Globus pallidus (tissue), 1 donor: ENCODE results near the gene TSPAN7.
A peak's percentile ranks its signal among the peaks of the same experiment; 100 is the strongest.

ENCODE experiments used
- DNase-seq: peaks from one replicate; pipeline ENCODE4 v3.0.0-alpha.2; 2015; ENCODE audit warnings: low spot score

Gene TSPAN7

DNA sequence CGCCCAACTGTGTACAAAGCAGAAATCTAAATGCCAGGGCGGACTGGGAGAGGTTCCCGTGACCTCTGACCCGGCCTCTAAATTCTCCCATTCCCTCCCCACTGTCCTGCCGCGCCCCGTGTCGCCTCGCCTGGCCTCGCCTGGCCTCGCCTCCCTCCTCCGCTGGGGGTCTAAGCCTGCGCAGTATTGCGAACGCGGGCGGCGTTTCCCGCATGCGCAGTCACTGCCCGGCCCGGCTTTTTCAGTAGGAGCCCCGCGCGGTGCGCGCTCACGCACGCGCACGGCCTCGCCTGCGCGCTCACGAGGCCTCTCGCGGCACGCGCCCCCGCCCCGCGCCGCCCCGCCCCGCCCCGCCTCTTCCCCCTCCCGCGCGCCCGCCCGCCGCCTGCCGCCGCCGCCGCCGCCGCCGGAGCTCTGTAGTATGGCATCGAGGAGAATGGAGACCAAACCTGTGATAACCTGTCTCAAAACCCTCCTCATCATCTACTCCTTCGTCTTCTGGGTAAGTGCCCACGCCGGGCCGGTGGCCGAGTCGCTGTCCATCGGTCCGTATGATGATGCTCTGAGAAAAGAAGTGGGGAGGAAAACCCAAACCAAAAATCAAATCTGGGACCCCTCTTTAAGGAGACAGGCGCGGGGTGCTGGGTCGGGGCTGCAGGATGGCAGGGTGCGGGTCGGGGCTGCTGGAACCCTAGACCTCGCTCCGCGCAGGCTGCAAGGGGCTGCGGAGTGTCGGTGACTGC, at the start of gene TSPAN7:
TSS of gene TSPAN7 (plus strand) at position 417 of the 743 bp plus-strand sequence. CDS start at position 422, 5 bp downstream.
- DNase-seq, result peak; percentile 69

- DNase-seq, result no peak
Measured at GRCh38 chrX:38513112-38513742, 48.1 kb upstream of the TSPAN7 start.

GRCh38 chrX:38514016-38514854, 47.1 kb upstream of the TSPAN7 start:
- DNase-seq, result no peak

DNA sequence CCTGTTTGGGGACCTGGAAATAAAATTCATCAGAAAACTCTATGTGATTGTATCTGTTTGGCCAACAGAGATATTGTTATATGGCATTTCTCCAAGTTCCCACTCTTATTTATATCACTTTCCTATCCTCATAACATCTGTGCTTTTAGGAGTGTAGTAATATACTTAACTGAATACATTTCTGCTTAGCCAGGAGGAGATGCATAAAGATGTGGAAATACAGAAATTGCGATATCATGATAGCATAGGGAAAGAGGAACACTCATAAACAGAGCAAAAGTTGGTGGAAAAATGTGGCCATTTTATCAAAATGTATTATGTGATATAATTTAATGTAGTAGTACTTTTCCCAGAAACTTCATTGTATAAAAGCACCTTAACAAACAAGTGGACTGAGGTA, 46.1 kb upstream of the TSPAN7 start:
- DNase-seq, result no peak

DNA sequence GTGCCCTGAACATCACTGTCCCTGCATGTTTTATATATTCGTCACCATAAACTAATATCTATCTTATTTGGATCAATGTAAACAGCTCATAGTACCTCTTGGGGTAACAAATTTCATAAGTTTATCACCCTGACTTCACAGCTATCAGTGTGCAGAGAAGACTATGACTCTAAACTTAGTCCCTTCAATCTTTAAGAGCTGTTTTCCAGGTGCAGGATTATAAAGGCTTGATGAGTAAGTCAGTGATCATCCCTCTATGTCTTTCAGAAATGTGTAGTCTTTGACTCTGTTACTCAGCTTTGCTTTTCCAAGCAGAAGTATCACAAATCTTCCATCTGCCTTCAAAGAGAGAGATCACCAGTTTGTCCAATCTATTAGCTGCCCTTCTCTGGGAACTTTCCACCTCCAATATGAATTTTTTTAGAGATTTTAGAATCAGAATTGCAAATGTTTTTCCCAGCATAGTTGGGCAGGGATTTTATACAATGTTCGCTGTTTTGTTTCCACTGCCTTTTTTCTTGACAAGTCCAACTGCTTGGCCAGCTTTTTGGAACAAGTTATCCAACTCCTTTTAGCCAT, 45.1 kb upstream of the TSPAN7 start:
- no peak for DNase-seq

DNA sequence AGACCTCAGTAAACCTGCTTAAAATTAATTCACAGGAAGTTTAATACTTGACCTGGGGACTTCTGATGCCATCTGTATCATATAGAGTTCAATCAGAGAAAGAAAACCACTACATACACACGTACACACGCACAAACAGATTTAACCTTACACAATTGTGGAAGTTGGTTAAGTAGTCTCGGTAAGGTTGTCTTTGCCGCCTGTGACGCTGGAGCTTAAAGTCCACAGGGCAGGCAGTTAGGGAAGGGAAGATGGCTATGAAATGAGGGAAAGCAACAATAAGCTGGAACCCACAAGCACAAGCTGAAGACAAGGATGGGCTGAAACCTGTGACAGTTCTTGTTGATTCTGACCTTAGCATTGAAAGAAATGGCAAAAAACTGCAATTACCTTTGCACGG, 41.7 kb upstream of the TSPAN7 start:
- DNase-seq, result no peak

- no peak for DNase-seq
Measured at GRCh38 chrX:38538134-38538533, 23.2 kb upstream of the TSPAN7 start.

DNA sequence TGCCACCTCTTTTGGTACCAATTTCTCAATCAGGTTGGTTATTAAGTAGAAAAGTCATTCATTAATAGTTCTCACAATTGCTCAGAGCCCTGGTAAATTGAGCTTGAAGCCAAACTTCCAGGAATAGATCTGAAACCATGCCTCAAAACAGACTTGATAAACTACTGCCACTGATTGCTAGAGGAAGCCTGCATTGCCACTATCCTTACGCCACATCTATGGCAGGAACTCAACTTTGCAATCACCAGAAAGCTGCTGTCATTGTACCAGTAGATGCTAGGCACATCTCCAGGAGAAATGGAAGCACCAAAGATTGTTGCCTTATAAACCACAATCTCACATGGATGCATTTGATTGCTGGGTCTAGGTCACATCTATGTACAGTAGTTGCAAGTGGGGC, 21.6 kb upstream of the TSPAN7 start:
- DNase-seq, result no peak

DNA sequence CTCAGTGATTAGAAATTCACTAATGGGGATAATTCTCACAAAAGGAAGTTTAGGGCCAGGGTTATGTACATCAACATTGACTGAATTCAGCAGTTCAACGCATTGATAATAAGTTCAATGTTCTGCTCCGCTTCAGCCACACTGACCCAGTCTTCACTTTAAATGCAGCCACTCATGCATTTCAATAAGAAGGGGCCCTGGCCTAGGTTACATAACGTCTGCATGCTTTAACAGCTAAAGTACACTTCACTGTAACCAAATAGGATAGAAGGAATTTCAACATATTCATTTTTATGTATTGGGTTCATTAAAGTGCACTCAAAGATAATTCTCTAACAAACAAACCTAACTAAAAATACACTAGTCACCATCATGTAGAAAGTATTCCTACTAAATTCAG, 12.8 kb upstream of the TSPAN7 start:
- no peak for DNase-seq

DNA sequence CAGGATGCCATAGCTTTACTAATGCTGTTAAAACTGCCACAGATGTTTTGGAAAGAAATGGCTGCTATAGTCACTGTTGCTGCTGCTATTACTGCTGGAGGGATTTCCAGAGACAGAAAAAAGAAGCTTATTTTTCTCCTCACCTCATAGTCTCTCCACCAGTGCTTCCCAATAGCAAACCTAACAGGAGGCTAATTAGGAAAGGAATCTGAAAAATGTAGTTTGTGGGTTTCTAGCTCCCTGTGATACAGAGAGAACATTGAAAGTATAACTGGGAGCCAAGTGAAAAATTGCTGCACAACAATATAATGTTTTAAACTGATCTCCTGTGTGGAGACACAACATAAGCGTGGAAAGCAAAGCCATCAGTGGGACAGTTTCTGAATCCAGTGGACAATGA, 8.6 kb upstream of the TSPAN7 start:
- DNase-seq, result no peak

GRCh38 chrX:38558686-38559085, 2.7 kb upstream of the TSPAN7 start:
- no peak for DNase-seq

DNA sequence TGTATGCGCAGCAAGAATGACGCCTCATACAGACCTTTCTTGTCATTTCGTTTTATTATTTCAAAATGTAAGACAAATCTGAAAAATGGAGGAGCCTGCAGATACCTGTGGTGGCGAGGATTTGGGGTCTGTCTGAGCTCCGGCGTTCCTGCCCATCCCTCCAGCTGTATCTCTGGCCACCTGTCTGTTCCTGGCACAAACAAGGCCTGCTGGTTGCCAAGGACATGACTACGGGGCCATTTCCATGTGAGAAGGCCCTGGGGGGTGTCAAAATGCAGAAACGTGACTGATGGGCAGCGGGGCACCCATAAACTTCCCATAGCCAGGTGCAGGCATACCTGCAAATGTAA, 591 bp upstream of the TSPAN7 start:
- DNase-seq, result no peak

DNA sequence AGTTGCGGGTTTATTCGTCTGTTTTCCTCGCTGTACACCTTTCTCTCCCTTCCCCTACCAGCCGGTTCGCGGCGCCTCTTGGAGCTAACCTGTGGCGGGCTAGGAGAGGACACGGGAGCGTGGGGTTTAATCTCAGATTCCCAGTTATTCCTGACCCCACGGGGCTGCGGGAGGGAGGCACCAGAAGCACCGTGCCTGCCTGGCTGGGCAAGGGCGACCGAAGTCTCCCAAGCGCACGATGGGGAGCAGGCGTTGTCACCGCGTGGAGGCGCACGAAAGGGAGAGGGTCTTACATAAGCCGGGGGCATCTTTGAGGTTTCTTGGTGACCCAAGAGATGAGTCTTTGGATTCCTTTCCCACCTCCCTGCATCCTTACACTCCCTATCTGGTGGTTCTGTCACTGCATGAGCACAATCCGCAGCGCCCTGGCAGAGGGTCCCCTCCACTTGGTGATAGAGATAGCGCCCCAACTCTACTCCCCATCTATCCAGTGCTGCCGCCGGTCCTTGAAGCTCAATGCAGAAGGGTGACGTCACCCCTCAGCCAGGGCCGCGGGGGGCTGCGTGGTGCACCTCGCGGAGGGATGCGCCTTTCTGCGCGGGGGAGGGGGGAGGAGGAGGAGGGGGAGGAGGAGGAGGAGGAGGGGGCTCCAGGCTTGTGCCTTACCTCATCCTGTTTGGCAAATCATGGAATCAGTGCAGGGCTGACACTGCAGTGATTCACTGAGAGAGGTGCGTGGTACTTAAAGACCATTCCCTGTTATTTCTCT, 793 bp downstream of the TSPAN7 start:
- DNase-seq, result peak; percentile 47

DNA sequence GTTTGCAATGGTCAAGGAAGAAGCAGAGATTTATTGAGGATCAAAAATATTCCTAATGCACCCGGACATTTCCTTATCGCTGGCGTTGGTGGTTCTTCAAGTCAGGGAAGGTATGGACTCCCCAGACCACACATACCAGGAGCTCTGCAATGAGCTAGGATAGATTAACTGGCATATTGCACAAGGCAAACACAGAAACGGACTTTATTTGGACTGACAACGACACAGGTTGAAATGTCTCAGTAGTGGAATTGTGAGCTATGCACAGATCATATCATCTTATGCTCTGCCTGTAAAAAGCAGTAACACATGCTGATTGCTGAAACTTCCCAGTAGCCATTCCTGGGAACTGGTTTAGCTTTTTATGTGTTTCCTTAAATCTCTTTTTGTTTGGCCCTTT, 1.7 kb downstream of the TSPAN7 start:
- DNase-seq, result no peak

DNA sequence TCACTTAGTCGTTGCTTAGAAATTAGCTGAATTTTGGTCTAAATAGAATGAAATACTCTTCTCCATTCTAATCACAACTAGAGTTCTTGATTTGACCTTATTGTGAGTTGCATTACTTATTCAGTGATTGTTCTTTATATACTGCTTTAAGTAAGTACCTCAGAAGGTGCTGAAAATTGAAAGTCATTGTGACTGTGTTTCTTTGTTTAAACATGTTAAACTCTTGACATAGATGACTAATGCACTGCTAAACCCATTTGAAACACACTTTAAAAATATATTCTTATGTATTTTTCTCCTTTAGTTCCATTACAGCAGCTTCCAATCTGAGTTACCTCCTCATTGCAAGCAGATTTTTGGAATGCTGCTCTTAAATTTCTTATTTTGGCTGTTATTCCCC, 9.1 kb downstream of the TSPAN7 start:
- DNase-seq, result no peak

DNA sequence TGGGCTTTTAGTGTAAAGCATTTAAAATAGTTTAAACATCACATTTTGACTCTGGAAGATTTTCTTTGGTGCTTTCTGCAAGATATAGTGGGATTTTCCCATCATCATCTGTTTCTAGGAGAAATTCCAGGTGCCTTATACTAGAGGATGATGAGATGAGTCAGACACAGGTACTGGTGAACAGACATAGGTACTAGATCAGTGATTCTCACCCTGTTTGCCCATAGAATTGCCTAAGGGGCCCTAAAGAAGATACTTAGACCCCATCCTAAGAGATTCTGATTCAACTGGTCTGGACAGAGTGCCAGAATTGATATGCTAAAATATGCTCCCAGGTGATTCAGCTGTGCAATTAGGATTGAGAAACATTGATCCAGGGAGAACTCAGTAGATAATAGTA, 9.7 kb downstream of the TSPAN7 start:
- no peak for DNase-seq

- no peak for DNase-seq
Measured at GRCh38 chrX:38574858-38575257, 13.5 kb downstream of the TSPAN7 start.

DNA sequence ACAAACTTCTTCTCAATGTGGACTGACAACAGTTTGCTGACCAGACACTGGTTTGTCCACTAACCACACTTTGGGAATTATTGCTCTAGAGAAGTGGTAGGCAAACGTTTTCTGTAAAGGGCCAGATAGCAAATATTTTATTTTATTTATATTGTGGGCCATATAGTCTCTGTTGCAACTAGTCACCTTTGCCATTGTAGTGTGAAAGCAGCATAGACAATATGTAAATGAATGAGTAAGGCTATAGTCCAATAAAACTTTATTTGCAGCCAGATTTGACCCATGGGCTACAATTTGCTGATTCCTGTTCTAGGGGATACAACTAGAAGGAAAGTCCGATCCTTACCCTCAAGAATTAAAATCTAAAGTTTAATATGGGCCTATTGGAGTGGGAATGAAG, 14.5 kb downstream of the TSPAN7 start:
- DNase-seq, result no peak

- DNase-seq, result no peak
Measured at GRCh38 chrX:38577738-38578137, 16.4 kb downstream of the TSPAN7 start.

DNA sequence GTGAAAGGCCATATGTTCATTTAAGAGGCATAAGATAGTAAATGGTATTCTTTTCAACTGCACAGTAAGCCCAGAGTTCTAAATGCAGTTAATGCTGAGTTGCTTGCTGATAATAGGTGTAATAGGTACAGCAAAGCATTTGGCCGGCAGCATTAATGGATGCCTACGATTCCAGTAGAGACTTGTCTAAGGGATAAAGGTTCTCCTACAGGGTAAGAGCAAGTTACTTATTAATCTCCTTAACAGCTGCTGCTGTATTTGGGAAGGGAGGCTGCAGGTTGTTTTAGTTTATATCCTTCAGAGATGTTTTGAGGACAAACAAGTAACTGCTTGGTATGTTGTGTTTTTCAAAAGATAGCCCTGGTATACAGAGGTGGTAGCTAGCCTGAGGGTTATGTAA, 16.8 kb downstream of the TSPAN7 start:
- DNase-seq, result no peak

- no peak for DNase-seq
Measured at GRCh38 chrX:38583181-38583580, 21.8 kb downstream of the TSPAN7 start.

- no peak for DNase-seq
Measured at GRCh38 chrX:38594434-38594833, 33.1 kb downstream of the TSPAN7 start.
